T-cell (primary cell): Measurements from ENCODE around the gene AP3S2. TPM values are rescaled to one million over a fixed set of nuclear protein-coding genes. Genes with fewer than 3 reads are reported as not detected.
A peak's percentile ranks its signal among the peaks of the same experiment; 100 is the strongest.

Experiments used
- ATAC-seq, 4 experiments: fragments of 200-7000 bp in 3 of 4; fragments of 150-1000 bp in 1 of 4; cut with Tn5 transposase; replicated peaks in 1 of 4; 1 replicate in 3 of 4; 2 replicates in 1 of 4; pipeline ENCODE4 v1.10.0; 2021; ENCODE audit warnings: moderate library complexity in 3 of 4, mild to moderate bottlenecking in 2 of 4, moderate number of reproducible peaks in 1 of 4
- CTCF ChIA-PET, 2 donors: fragments of 300-600 bp; sonication (Branson Sonifier 250); formaldehyde crosslinking; loops; one replicate each; lab custom pipeline; 2022; ENCODE audit warnings: antibody characterized with exemption in 2 of 2; lab: Charles Lee
- POLR2A ChIA-PET, 2 donors: fragments of 300-600 bp; sonication (Branson Sonifier 250); formaldehyde crosslinking; loops; one replicate each; lab custom pipeline; 2022; ENCODE audit warnings: antibody characterized with exemption in 2 of 2; lab: Charles Lee
- DNase-seq, 35 experiments: peaks; one replicate each; pipeline versions ENCODE4 v3.0.0 to v3.0.0-alpha.2; 2013 to 2023
- H3K27ac ChIP-seq: one replicate; pipeline ENCODE4 v1.5.1; 2013; ENCODE audit warnings: low read length
- H3K27me3 ChIP-seq, 2 experiments: replicated peaks in 1 of 2; 1 replicate in 1 of 2; 2 replicates in 1 of 2; pipeline versions ENCODE4 v1.6.1 to v1.7.0; 2013; ENCODE audit warnings: low read length in 1 of 2, mixed read lengths in 1 of 2; ENCODE audit not compliant: control insufficient read depth in 2 of 2, insufficient read depth in 2 of 2; ENCODE audit errors: extremely low read depth in 1 of 2
- H3K36me3 ChIP-seq, 2 donors: 1 replicate in 1 of 2; 2 replicates in 1 of 2; pipeline versions ENCODE4 v1.6.1 to v1.7.0; 2013; ENCODE audit warnings: low read length in 1 of 2; ENCODE audit not compliant: control insufficient read depth in 2 of 2, insufficient read depth in 1 of 2; ENCODE audit errors: extremely low read depth in 1 of 2
- H3K4me1 ChIP-seq, 2 experiments: 1 replicate in 1 of 2; 2 replicates in 1 of 2; pipeline versions ENCODE4 v1.6.1 to v1.7.0; 2013; ENCODE audit warnings: low read length in 2 of 2, mixed read lengths in 1 of 2; ENCODE audit not compliant: insufficient read depth in 2 of 2, control insufficient read depth in 1 of 2; ENCODE audit errors: extremely low read depth in 1 of 2
- H3K4me3 ChIP-seq, 2 donors: 1 replicate in 1 of 2; 2 replicates in 1 of 2; pipeline versions ENCODE4 v1.5.1 to v1.7.0; 2013; ENCODE audit warnings: mild to moderate bottlenecking in 2 of 2, low read length in 1 of 2, moderate library complexity in 1 of 2; ENCODE audit not compliant: control insufficient read depth in 1 of 2; ENCODE audit errors: extremely low read depth in 1 of 2
- H3K9me3 ChIP-seq: 2 replicates; pipeline ENCODE4 v1.7.0; 2013
- H3K27ac Mint-ChIP-seq, 2 donors: one replicate each; pipeline ENCODE4 v1.8.0; 2020 to 2021; ENCODE audit warnings: mild to moderate bottlenecking in 2 of 2, mixed read lengths in 2 of 2
- H3K27me3 Mint-ChIP-seq, 2 donors: one replicate each; pipeline ENCODE4 v1.8.0; 2021 to 2022; ENCODE audit warnings: mixed read lengths in 2 of 2
- H3K36me3 Mint-ChIP-seq: one replicate; pipeline ENCODE4 v1.8.0; 2021; ENCODE audit warnings: mixed read lengths
- H3K4me1 Mint-ChIP-seq, 3 donors: one replicate each; pipeline ENCODE4 v1.8.0; 2020 to 2022; ENCODE audit warnings: mixed read lengths in 3 of 3, mild to moderate bottlenecking in 1 of 3
- H3K4me3 Mint-ChIP-seq, 3 donors: one replicate each; pipeline ENCODE4 v1.8.0; 2020 to 2022; ENCODE audit warnings: mild to moderate bottlenecking in 3 of 3, mixed read lengths in 3 of 3, moderate library complexity in 3 of 3
- H3K9me3 Mint-ChIP-seq, 3 donors: one replicate each; pipeline ENCODE4 v1.8.0; 2020 to 2022; ENCODE audit warnings: mixed read lengths in 3 of 3
- whole genome bisulfite sequencing: methylation state at CpG from one replicate; pipeline ENCODE4 v1.1.5; 2013; ENCODE audit warnings: missing lambda C conversion rate; ENCODE audit not compliant: insufficient coverage; 5-methylcytosine and 5-hydroxymethylcytosine counted together
- total RNA-seq, 35 experiments: library from RNA in 6 of 35; stranded (reverse) in 6 of 35; fragments of 120-200 nt in 1 of 35; gene quantifications; one replicate each; pipeline versions ENCODE4 v1.2.1 to v1.2.4 and lab custom pipeline; 2013 to 2026

AP3S2 gene
- total RNA-seq, 5 donors from 2014 or later (not counting 1 experiment from before 2014, with no cell fraction given), result 22.8 to 30.5 (median 24.9) TPM

GRCh38 chr15:89936051-89936785, 42.4 kb upstream of the AP3S2 start:
- WGBS, result 0% methylated on average over 3 of the region's 8 CpGs
- Mint-ChIP-seq H3K27ac (peak overlapping the region in 1 of 2 donors; percentile 33), H3K9me3 (no peaks in the 10 kb centered on the region), H3K4me3 (peak overlapping the region in 1 of 3 donors; percentile 2), H3K4me1 (peaks cover 14 to 18% (median 17%) of the 10 kb centered on the region in 3 donors), H3K36me3 (no peaks in the 10 kb centered on the region), H3K27me3 (no peaks in the 10 kb centered on the region)
- POLR2A ChIA-PET, result interaction anchor here (0.5 to 0.6 kb wide), 2 partner anchors 341 to 1100 kb away, joined by 3 to 9 read pairs; no protein-coding TSS in a partner anchor
- Histone ChIP-seq H3K9me3 (no peaks in the 10 kb centered on the region), H3K27me3 (peaks cover 0 to 2% of the 10 kb centered on the region in 2 experiments), H3K36me3 (no peaks in the 10 kb centered on the region), H3K4me3 (no peak overlapping the region), H3K27ac (no peak overlapping the region), H3K4me1 (peaks cover 10 to 17% of the 10 kb centered on the region in 2 experiments)
- peak; percentile 82 to 94 (median 92) for ATAC-seq
- peak in 21 of 35 experiments; percentile 4 to 58 (median 22) for DNase-seq
- CTCF ChIA-PET, result interaction anchor here in 1 of 2 donors (1.0 kb wide), 1 partner anchor 78 kb away, joined by 4 read pairs; no protein-coding TSS in a partner anchor

GRCh38 chr15:89932880-89933279, 39.1 kb upstream of the AP3S2 start:
- ATAC-seq (no peak), DNase-seq (no peak)
- Mint-ChIP-seq H3K4me1 (peaks cover 14 to 18% (median 16%) of the 10 kb centered on the region in 3 donors), H3K4me3 (no peak overlapping the region), H3K27me3 (no peaks in the 10 kb centered on the region), H3K9me3 (no peaks in the 10 kb centered on the region), H3K27ac (no peak overlapping the region), H3K36me3 (no peaks in the 10 kb centered on the region)
- H3K4me1 ChIP-seq, result peaks cover 10 to 17% of the 10 kb centered on the region in 2 experiments
- no peak overlapping the region for H3K27ac ChIP-seq
- ChIA-PET POLR2A (no interaction called here), CTCF (interaction anchor here in 1 of 2 donors (1.0 kb wide), 1 partner anchor 13 kb away, joined by 3 read pairs; no protein-coding TSS in a partner anchor)
- no peak overlapping the region for H3K4me3 ChIP-seq
- H3K9me3 ChIP-seq, result no peaks in the 10 kb centered on the region
- no peaks in the 10 kb centered on the region for H3K36me3 ChIP-seq
- peaks cover 0 to 2% of the 10 kb centered on the region in 2 experiments for H3K27me3 ChIP-seq
- WGBS, result no CpG with 5 or more reads among the region's 3 CpGs

GRCh38 chr15:89928421-89928820, 34.6 kb upstream of the AP3S2 start:
- H3K36me3 ChIP-seq, result no peaks in the 10 kb centered on the region
- Mint-ChIP-seq H3K4me3 (no peak overlapping the region), H3K9me3 (no peaks in the 10 kb centered on the region), H3K27ac (no peak overlapping the region), H3K27me3 (no peaks in the 10 kb centered on the region), H3K36me3 (no peaks in the 10 kb centered on the region), H3K4me1 (no peaks in the 10 kb centered on the region)
- ChIA-PET CTCF (no interaction called here), POLR2A (no interaction called here)
- DNase-seq (no peak), ATAC-seq (no peak)
- 86% methylated on average over 4 of the region's 4 CpGs for WGBS
- H3K27me3 ChIP-seq, result peaks cover 0 to 2% of the 10 kb centered on the region in 2 experiments
- no peaks in the 10 kb centered on the region for H3K4me1 ChIP-seq
- H3K4me3 ChIP-seq, result no peak overlapping the region
- H3K27ac ChIP-seq, result no peak overlapping the region
- no peaks in the 10 kb centered on the region for H3K9me3 ChIP-seq

GRCh38 chr15:89926158-89926557, 32.4 kb upstream of the AP3S2 start:
- Histone ChIP-seq H3K4me1 (no peaks in the 10 kb centered on the region), H3K27ac (no peak overlapping the region), H3K36me3 (no peaks in the 10 kb centered on the region), H3K4me3 (no peak overlapping the region), H3K9me3 (no peaks in the 10 kb centered on the region), H3K27me3 (no peaks in the 10 kb centered on the region)
- no peaks in the 10 kb centered on the region for H3K36me3 Mint-ChIP-seq
- no CpG with 5 or more reads among the region's 2 CpGs for WGBS
- H3K4me3 Mint-ChIP-seq, result no peak overlapping the region
- no peaks in the 10 kb centered on the region for H3K27me3 Mint-ChIP-seq
- no peak overlapping the region for H3K27ac Mint-ChIP-seq
- DNase-seq (no peak), ATAC-seq (no peak)
- H3K9me3 Mint-ChIP-seq, result no peaks in the 10 kb centered on the region
- ChIA-PET POLR2A (no interaction called here), CTCF (no interaction called here)
- no peaks in the 10 kb centered on the region for H3K4me1 Mint-ChIP-seq

- H3K4me3 Mint-ChIP-seq, result no peak overlapping the region
- Histone ChIP-seq H3K4me1 (peaks cover 0 to 5% of the 10 kb centered on the region in 2 experiments), H3K4me3 (no peak overlapping the region), H3K27ac (no peak overlapping the region), H3K36me3 (no peaks in the 10 kb centered on the region), H3K27me3 (peaks cover 0 to 22% of the 10 kb centered on the region in 2 experiments), H3K9me3 (no peaks in the 10 kb centered on the region)
- ChIA-PET POLR2A (no interaction called here), CTCF (interaction anchor here in 1 of 2 donors (0.7 kb wide), 1 partner anchor 971 kb away, joined by 4 read pairs; no protein-coding TSS in a partner anchor)
- H3K36me3 Mint-ChIP-seq, result no peaks in the 10 kb centered on the region
- 68% methylated on average over 3 of the region's 4 CpGs for WGBS
- H3K27me3 Mint-ChIP-seq, result peaks cover 4 to 24% of the 10 kb centered on the region in 2 donors
- ATAC-seq (no peak), DNase-seq (no peak)
- peaks cover 0 to 4% (median 2%) of the 10 kb centered on the region in 3 donors for H3K4me1 Mint-ChIP-seq
- no peaks in the 10 kb centered on the region for H3K9me3 Mint-ChIP-seq
- no peak overlapping the region for H3K27ac Mint-ChIP-seq
Observed at GRCh38 chr15:89917442-89918101, 23.8 kb upstream of the AP3S2 start.

GRCh38 chr15:89916660-89917059, 22.9 kb upstream of the AP3S2 start:
- ChIA-PET CTCF (interaction anchor here in 1 of 2 donors (0.7 kb wide), 1 partner anchor 972 kb away, joined by 4 read pairs; no protein-coding TSS in a partner anchor), POLR2A (no interaction called here)
- H3K4me1 ChIP-seq, result peaks cover 0 to 5% of the 10 kb centered on the region in 2 experiments
- H3K27ac Mint-ChIP-seq, result no peak overlapping the region
- no peaks in the 10 kb centered on the region for H3K36me3 Mint-ChIP-seq
- H3K27me3 Mint-ChIP-seq, result peaks cover 10 to 31% of the 10 kb centered on the region in 2 donors
- H3K9me3 ChIP-seq, result no peaks in the 10 kb centered on the region
- no peak overlapping the region for H3K4me3 Mint-ChIP-seq
- 100% methylated on average over 1 of the region's 3 CpGs for WGBS
- no peak for DNase-seq
- H3K36me3 ChIP-seq, result no peaks in the 10 kb centered on the region
- no peaks in the 10 kb centered on the region for H3K9me3 Mint-ChIP-seq
- H3K4me1 Mint-ChIP-seq, result peaks cover 0 to 5% (median 4%) of the 10 kb centered on the region in 3 donors
- ATAC-seq, result no peak
- H3K4me3 ChIP-seq, result no peak overlapping the region
- H3K27me3 ChIP-seq, result peaks cover 0 to 30% of the 10 kb centered on the region in 2 experiments
- H3K27ac ChIP-seq, result no peak overlapping the region
